ENCODE data around the gene SNX32.

The SNX32 gene

GRCh38 chr11:65857853-65858680 lies 24.3 kb downstream of the SNX32 start, which contains the start of gene CFL1:
Gene CFL1, minus strand, starts transcription at chr11:65858180. Its CDS starts 81 bp downstream, at chr11:65858099.
- DNase-seq, result peak; percentile 97

- DNase-seq, result no peak
Observed at GRCh38 chr11:65858681-65859087, 24.9 kb downstream of the SNX32 start.

DNA sequence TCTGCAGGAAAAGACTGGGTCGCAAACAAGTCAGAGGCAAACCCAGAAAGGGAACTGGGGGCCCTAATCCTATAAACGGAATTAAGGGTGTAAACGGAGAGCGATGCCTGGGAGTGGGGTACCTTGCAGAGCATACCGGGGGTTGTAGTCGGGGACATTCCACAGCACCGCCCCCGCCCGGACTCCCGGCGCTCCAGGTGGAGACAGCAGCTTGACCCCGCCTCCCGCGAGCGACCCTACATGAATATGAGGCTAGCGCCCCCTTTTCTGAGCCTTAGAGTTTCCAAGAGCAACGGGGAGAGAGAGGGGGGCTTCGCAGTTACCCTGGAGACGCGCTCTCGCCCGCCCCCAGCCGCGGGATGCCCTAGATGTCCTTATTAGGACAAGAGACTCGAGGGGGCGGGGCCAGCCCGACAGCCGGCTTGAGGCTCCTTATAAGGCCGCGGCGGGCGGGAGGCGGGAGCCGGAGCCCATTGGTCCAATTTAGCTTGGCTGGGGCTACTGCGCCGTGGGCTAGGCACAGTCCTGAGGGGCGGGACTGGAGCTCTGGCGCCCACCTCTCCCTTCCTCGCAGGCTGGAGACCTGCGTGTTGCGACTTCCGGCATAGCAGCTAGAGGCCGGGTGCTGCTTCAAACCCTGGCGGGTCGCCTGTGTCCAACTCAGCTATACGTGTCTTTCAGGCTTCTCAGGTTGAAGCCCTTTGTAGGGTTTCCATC lies 25.5 kb downstream of the SNX32 start:
- peak; percentile 97 for DNase-seq

- DNase-seq, result no peak
Observed at GRCh38 chr11:65859812-65860277, 26.1 kb downstream of the SNX32 start.

GRCh38 chr11:65860278-65861164 lies 26.8 kb downstream of the SNX32 start, which contains the start of gene MUS81:
Gene MUS81, plus strand, starts transcription at chr11:65860433. Its CDS starts 321 bp downstream, at chr11:65860754.
- DNase-seq, result peak; percentile 93

GRCh38 chr11:65861165-65861505 lies 27.4 kb downstream of the SNX32 start:
- no peak for DNase-seq

DNA sequence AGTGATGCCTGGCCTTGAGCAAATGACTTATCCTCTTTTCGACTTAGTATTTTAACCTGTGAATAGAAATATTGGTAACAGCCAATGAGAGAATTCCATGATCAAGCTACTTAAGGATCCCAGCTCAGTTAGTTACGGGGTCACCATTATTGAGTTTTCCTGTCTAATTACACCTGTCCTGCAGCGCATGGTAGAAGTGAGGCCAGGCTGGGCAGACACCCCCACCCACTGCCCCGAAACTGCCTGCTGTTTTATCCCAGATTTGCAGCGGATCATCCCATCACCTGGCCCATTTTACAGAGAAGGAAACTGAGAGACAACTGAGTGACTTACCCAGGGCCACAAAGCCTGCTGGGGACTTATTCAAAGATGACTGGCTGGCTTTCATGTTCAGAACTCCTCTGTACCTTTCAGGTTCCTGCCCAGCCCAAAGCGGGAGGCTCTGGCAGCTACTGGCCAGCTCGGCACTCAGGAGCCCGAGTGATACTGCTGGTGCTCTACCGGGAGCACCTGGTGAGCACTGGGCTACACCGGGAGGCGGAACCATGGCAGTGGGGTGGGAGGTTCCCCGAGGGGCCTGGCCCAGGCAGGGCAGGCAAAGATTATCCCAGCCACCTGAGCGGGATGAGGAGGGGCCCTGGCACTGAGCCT lies 27.9 kb downstream of the SNX32 start:
- no peak for DNase-seq

- no peak for DNase-seq
Observed at GRCh38 chr11:65862191-65862735, 28.5 kb downstream of the SNX32 start.

DNA sequence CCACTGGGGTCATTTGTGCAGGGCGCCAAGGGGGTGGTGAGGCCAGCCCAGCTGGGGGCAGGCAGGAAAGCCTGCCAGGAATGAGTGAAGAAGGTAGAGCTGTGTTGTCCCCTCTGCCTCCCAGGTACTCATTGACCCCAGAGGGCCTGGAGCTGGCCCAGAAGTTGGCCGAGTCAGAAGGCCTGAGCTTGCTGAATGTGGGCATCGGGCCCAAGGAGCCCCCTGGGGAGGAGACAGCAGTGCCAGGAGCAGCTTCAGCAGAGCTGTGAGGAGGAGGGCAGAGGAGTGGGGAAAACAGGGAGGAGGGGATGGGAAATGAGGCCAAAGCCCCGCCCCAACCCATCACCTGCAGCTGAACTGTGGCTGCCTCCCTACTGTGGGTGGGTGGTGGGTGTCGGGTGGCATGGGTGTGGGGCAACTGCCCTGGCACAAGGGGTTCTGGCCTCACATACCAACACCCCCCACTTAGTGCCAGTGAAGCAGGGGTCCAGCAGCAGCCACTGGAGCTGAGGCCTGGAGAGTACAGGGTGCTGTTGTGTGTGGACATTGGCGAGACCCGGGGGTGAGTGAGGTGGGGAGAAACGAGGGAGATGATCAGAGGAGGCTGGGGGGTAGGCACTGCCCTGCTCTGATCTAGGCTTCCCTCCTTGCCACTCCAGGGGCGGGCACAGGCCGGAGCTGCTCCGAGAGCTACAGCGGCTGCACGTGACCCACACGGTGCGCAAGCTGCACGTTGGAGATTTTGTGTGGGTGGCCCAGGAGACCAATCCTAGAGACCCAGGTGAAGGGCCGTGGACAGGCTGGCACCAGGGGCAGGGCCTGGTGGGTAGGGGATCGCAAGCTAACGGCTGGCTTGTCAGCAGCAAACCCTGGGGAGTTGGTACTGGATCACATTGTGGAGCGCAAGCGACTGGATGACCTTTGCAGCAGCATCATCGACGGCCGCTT lies 29.5 kb downstream of the SNX32 start:
- DNase-seq, result no peak

GRCh38 chr11:65863889-65864705 lies 30.3 kb downstream of the SNX32 start:
- no peak for DNase-seq

GRCh38 chr11:65864706-65865471 lies 31.1 kb downstream of the SNX32 start:
- no peak for DNase-seq

GRCh38 chr11:65865550-65866172 lies 31.9 kb downstream of the SNX32 start:
- no peak for DNase-seq

DNA sequence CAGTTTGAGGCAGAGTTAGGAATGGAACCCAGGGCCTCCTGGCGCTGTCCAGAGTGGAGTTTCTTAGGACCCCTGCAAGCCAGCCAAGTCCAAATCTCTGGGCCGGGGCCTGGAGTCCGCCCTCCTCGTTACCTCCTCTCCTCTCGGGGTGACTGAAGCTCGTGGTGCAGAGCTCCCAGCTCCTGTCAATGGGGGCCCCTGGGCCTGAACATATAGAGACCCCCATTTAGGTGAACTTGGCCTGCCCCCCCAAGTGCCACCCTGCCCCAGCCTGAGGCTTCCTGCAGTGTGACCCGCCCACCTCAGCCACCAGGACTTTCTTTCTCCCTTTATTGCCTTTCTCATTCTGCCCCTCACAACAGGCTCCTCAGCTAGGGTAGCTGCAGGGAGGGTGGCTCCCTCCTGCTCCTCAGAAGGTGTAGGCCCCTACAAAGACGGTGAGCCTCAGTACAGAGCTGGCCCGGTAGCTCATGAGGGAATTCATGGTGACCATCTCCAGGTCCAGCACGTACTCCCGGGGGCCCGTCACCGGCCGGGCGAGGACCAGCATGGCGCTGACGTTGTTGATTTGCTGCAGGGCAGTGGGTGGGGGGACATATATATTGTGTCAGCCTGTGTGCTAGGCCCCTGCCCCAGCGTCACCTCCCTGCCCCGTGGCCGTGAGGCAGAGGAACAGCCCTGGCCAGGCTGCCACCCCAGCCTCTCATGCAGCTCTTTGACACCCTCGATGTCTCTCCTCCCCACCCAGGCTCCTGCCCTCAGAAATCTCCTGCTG lies 32.9 kb downstream of the SNX32 start:
- no peak for DNase-seq

- no peak for DNase-seq
Observed at GRCh38 chr11:65867284-65868071, 33.7 kb downstream of the SNX32 start.

- no peak for DNase-seq
Observed at GRCh38 chr11:65868076-65868667, 34.4 kb downstream of the SNX32 start.

GRCh38 chr11:65868907-65869306 lies 35.1 kb downstream of the SNX32 start:
- DNase-seq, result no peak

Measured in CD4-positive, alpha-beta T cell treated with Interferon gamma for 1 hour (primary cell).